ENCODE results near the gene ERCC5. TPM values are rescaled to one million over a fixed set of nuclear protein-coding genes. Genes with fewer than 3 reads are reported as not detected.

ERCC5 gene
- 100 to 1,000 TPM in 2 of 4 donors, 10 to 100 TPM in 2; 47.1 to 113 (median 85.1) TPM for total RNA-seq

DNA sequence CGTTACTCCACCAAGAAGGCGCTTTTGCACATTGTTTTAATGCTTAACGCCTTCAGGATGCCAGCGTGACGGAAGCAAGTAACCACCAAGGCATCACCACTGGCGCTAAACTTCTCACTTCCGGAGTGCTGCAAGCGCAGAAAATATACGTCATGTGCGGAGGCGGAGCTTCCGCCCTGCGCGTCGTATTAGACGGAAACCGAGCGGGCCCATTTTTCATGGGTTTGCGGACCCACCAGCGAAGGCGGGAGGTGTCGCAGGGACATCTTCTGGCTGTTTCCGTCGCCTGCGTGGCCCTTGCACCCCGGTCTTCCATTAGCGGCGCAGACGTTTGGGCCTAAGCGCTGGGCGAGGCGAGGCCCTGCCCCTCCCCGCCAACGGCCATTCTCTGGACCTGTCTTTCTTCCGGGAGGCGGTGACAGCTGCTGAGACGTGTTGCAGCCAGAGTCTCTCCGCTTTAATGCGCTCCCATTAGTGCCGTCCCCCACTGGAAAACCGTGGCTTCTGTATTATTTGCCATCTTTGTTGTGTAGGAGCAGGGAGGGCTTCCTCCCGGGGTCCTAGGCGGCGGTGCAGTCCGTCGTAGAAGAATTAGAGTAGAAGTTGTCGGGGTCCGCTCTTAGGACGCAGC is at the start of gene ERCC5:
ERCC5 (plus strand) TSS at position 403 of the 631 bp plus-strand sequence. CDS start 235 bp downstream, outside the sequence.
- 1% methylated on average over 25 to 32 of the region's 49 CpGs for WGBS, 2 donors
- H3K27me3 ChIP-seq: no peaks in the 10 kb centered on the region
- peak; percentile 86 to 93 for DNase-seq (ENCODE audit: low spot score in 2 of 2)
- TF ChIP-seq, protein P1, sequence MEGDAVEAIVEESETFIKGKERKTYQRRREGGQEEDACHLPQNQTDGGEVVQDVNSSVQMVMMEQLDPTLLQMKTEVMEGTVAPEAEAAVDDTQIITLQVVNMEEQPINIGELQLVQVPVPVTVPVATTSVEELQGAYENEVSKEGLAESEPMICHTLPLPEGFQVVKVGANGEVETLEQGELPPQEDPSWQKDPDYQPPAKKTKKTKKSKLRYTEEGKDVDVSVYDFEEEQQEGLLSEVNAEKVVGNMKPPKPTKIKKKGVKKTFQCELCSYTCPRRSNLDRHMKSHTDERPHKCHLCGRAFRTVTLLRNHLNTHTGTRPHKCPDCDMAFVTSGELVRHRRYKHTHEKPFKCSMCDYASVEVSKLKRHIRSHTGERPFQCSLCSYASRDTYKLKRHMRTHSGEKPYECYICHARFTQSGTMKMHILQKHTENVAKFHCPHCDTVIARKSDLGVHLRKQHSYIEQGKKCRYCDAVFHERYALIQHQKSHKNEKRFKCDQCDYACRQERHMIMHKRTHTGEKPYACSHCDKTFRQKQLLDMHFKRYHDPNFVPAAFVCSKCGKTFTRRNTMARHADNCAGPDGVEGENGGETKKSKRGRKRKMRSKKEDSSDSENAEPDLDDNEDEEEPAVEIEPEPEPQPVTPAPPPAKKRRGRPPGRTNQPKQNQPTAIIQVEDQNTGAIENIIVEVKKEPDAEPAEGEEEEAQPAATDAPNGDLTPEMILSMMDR (IDR thresholded peaks at IDR 0.05): peak in 2 of 5 experiments; percentile 49
- peak; percentile 66 to 75 for TF ChIP-seq POLR2A (IDR thresholded peaks at IDR 0.05)
- TF ChIP-seq EP300 (IDR thresholded peaks at IDR 0.05): peak; percentile 91 to 99
- peak within 1 kb of the TSS; percentile 85 to 99 (median 96) for H3K27ac ChIP-seq
- peak within 1 kb of the TSS; percentile 74 to 98 (median 86) for H3K4me3 ChIP-seq
- peaks cover 3 to 44% (median 16%) of the 10 kb centered on the region in 4 donors for H3K4me1 ChIP-seq
- no peaks in the 10 kb centered on the region for H3K36me3 ChIP-seq
- no peaks in the 10 kb centered on the region for H3K9me3 ChIP-seq

DNA sequence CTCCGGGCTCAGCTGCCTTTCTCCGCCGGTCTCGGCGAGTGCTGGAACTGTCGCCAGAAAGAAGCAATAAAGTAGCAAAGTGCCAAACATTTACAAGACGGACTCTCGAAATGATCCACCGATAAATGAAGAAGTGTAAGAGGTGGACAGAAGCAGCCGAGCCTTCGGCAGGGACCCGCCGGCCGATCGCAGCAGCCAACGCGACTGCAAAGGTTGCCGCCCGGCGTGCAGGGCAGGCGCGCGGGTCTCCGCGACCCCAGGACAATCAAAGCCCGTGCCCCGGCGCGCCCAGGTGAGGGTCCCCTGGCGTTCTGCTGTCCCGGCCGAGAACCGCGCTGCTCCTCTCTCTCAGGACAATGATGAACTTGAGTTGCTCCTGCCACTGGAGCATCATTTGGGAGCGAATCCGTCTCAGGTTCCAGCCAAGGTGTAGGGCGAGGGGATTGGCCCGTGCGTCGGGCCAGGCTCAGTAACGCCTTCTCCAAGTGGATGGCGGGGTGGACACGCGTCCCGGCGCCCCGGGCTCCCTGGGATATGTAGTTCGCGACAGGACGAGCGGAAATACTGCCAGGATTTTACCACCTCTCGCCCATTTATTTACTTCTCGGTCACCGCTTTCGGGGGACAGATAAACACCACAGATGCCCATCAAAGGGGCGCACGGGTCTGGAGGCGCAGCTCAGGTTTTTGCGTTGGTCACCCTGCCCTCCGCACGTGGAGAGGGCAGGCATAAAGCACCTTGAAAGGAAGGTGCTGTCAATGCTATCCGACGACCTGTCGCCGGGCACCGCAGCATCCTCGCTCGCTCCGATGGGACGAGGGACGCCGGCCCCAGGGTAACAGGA is 47.0 kb upstream of the ERCC5 start, which contains the start of the genes BIVM and POGLUT2:
BIVM (plus strand) TSS at position 539 of the 845 bp plus-strand sequence. CDS start 8,149 bp downstream, outside the sequence.
POGLUT2 (minus strand) TSS at position 396 of the 845 bp plus-strand sequence; CDS start at position 90, 306 bp downstream.
- Histone ChIP-seq H3K27ac (peak within 1 kb of the TSS; percentile 6 to 88 (median 78)), H3K4me1 (peaks cover 0 to 31% (median 3%) of the 10 kb centered on the region in 4 donors), H3K4me3 (peak within 1 kb of the TSS; percentile 57 to 98 (median 84)), H3K36me3 (peaks cover 0 to 8% (median 0%) of the 10 kb centered on the region in 3 donors), H3K27me3 (no peaks in the 10 kb centered on the region), H3K9me3 (no peaks in the 10 kb centered on the region)
- DNase-seq (ENCODE audit: low spot score in 2 of 2): peak; percentile 83 to 84
- WGBS, 2 donors: 0% methylated on average over 57 to 63 of the region's 72 CpGs
- TF ChIP-seq EP300 (IDR thresholded peaks at IDR 0.05) (peak in 1 of 2 donors; percentile 60), POLR2A (IDR thresholded peaks at IDR 0.05) (no peak)
- TF ChIP-seq, protein P1 (IDR thresholded peaks at IDR 0.05): peak in 1 of 5 experiments; percentile 16

DNA sequence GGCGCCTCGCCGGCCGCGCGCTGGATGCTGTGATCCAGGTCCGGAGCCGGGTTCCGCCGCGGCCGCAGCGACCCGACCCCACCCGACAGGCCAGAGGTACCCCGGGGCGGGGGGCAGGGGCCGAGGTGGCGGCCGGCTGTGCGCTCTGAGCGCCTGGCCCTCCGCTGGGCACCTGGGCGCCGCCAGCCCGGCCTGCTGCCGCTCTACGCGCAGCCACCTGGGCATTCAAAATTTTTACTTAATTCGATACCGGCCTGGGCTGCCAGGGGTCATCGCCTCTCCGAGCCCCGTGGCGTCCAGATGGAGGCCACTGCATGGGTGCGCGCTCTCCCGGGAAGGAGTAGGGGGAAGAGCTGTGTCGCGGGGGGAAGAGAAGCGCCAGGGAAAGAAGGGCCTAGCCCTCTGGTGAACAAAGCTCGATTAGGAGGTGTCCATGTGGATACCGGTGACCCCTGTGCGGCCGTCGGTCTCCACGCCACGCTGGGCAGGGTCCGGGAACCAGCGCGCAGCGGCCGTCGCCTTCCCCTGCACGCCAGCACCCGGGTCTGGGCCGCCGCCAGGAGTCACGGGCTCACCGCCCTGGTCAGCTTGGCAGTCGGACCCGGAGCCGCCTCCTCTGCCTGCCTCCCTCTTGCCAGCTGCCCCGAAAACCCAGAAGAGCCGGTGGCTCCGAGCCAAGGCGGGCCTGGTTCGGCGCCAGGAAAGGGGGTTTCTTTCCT is 46.2 kb upstream of the ERCC5 start:
- WGBS, 2 donors: 1% methylated on average over 46 to 55 of the region's 69 CpGs
- Histone ChIP-seq H3K36me3 (peaks cover 0 to 10% (median 0%) of the 10 kb centered on the region in 3 donors), H3K9me3 (no peaks in the 10 kb centered on the region), H3K4me1 (peaks cover 0 to 31% (median 3%) of the 10 kb centered on the region in 4 donors), H3K27ac (peak overlapping the region; percentile 6 to 88 (median 78)), H3K4me3 (peak overlapping the region; percentile 57 to 98 (median 84)), H3K27me3 (no peaks in the 10 kb centered on the region)
- no peak for TF ChIP-seq EP300 (IDR thresholded peaks at IDR 0.05)
- no peak for TF ChIP-seq POLR2A (IDR thresholded peaks at IDR 0.05)
- TF ChIP-seq, protein P1 (IDR thresholded peaks at IDR 0.05): no peak
- no peak for DNase-seq (ENCODE audit: low spot score in 2 of 2)

DNA sequence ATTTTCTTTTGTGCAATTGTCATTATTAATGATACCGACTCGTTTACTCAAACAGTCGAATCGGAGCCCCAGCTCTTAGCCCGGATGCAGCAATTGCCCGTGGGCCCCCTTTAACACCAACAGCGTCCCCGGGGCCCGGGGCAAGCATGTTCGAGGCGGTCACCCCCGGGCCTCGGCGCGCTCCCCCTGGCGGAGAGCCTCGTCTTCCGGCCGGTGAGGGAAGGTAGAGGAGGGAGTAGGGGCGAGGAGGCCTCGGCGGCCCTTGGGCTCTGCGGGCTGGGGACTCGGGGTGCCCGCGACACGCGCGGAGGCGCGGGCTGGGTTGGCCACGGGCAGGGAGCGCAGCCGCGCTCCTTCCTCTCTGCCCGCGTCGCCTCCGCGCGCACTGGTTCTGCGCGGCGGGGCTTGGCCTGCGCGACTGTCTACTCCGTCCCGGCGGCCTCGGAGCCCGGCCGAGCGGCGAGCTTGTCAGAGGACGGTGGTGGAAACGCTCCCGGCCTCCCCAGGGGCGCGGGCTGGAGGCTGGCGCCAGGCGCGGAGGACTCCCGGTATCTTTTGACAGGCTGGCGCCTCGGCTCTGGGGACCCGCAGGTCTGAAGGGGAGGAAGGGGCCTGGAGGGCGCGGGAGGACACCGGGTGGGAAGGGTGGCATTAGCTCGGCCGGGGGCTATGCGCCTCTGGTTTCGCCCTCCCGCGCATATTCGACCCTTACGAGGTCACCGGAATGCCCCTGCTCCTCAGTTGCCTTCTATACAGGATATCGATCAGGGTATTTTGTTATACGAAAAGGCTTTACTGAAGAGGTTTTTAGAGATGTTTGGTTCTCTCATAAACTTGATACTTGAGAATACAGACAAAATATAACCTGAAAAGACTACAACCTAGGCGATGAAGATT is 45.4 kb upstream of the ERCC5 start:
- Histone ChIP-seq H3K27ac (peak overlapping the region in 3 of 4 donors; percentile 77 to 88 (median 80)), H3K27me3 (no peaks in the 10 kb centered on the region), H3K4me1 (peaks cover 0 to 31% (median 3%) of the 10 kb centered on the region in 4 donors), H3K36me3 (peaks cover 0 to 8% (median 0%) of the 10 kb centered on the region in 3 donors), H3K9me3 (no peaks in the 10 kb centered on the region), H3K4me3 (peak overlapping the region; percentile 57 to 98 (median 84))
- WGBS, 2 donors: 2 to 3% methylated on average over 37 to 50 of the region's 81 CpGs
- DNase-seq (ENCODE audit: low spot score in 2 of 2): peak; percentile 61 to 63
- TF ChIP-seq EP300 (IDR thresholded peaks at IDR 0.05) (peak in 1 of 2 donors; percentile 54), POLR2A (IDR thresholded peaks at IDR 0.05) (no peak)
- TF ChIP-seq, protein P1 (IDR thresholded peaks at IDR 0.05): peak; percentile 65 to 83 (median 73)

All from tibial nerve (tissue), 4 donors.